Chondrocyte (in vitro differentiated cells): ENCODE data around the gene ECI1. TPM values are rescaled to one million over a fixed set of nuclear protein-coding genes. Genes with fewer than 3 reads are reported as not detected.

Experiments
- DNase-seq: peaks from one replicate; pipeline ENCODE4 v3.0.0; 2021; ENCODE audit warnings: mixed read lengths, low spot score
- H3K27ac Mint-ChIP-seq: one replicate; pipeline ENCODE4 v1.8.0; 2021; ENCODE audit warnings: mild to moderate bottlenecking, moderate library complexity, mixed read lengths; ENCODE audit not compliant: unreplicated experiment
- H3K27me3 Mint-ChIP-seq: 2 replicates; pipeline ENCODE4 v1.8.0; 2021; ENCODE audit warnings: low read depth, mixed read lengths
- H3K36me3 Mint-ChIP-seq: 2 replicates; pipeline ENCODE4 v1.8.0; 2021; ENCODE audit warnings: low read depth, mixed read lengths
- H3K4me1 Mint-ChIP-seq: 2 replicates; pipeline ENCODE4 v1.8.0; 2021; ENCODE audit warnings: low read depth, mild to moderate bottlenecking, mixed read lengths
- H3K4me3 Mint-ChIP-seq: one replicate; pipeline ENCODE4 v1.8.0; 2021; ENCODE audit warnings: mild to moderate bottlenecking, moderate library complexity, mixed read lengths; ENCODE audit not compliant: unreplicated experiment
- H3K9me3 Mint-ChIP-seq: 2 replicates; pipeline ENCODE4 v1.8.0; 2021; ENCODE audit warnings: low read depth, mixed read lengths
- CTCF ChIP-seq: fragments of 200-600 bp; sonication (generic); IDR thresholded peaks from 2 replicates; pipeline ENCODE4 v1.5.0; 2021; ENCODE audit warnings: antibody characterized with exemption, mild to moderate bottlenecking, moderate library complexity
- total RNA-seq: library from RNA; stranded (reverse); gene quantifications from 3 replicates; pipeline ENCODE4 v1.2.1, GENCODE V29; 2021

ECI1 gene
- total RNA-seq, 1 donor from 2014 or later = 44.5 TPM

DNA sequence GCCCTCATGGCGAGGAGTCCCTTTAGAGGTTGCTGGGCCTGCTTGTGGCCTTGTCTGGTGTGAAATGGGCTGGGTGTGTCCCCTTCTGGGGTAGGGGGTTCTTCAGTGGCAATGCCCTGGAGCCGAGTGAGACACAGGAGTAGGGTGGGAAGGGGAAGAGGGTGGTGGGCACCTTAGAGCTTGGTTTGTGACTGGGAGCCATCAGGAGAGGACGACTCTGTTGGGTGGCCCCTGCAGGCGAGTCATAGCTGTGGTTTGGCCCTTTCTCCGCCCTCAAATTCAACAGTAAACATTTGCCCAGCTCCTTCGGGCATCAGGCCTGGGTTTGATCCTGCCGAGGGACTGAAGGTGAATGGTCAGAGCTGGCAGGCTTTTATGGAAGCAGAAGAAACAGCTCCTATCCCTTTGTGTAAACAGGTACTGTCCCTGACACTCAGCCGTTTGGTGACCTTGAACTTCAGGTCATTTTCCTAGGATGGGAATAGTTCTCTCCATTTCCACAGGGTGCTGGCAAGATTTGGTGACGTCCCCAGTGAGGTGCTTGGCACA lies 25.1 kb downstream of the ECI1 start:
- peaks cover 18% of the 10 kb centered on the region for H3K4me1 Mint-ChIP-seq
- H3K36me3 Mint-ChIP-seq = peaks cover 5% of the 10 kb centered on the region
- no peaks in the 10 kb centered on the region for H3K27me3 Mint-ChIP-seq
- TF ChIP-seq CTCF = no peak
- H3K9me3 Mint-ChIP-seq = no peaks in the 10 kb centered on the region
- no peak for DNase-seq
- H3K4me3 Mint-ChIP-seq = peak overlapping the region; percentile 12
- peak overlapping the region; percentile 5 for H3K27ac Mint-ChIP-seq

DNA sequence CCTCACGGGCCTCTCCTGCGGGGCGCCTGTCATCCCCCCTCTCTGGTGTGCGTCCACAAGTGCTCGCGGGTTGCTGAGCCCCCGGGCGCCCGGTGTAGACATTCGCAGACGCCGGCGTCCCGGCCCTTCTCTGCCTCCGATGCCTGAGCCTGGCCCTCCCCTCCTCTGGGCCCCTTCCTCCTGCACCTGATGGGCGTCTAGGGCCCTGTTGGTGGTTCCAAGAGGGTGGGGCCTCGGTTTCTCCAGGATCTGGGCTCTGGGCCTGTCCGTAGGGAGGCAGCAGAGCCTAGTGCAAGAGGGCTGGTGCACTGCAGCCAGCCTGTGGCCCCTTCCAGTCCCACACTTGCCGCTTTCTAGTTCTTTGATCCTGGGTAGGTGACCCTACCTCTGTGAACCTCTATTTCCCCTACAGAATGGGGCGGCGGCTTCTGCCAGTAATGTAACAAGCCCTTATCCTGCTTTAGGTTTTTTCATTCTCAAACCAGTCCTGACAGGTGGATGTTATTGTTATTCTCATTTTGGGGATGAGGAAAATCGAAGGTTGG lies 27.4 kb downstream of the ECI1 start:
- H3K4me1 Mint-ChIP-seq = peaks cover 18% of the 10 kb centered on the region
- no peaks in the 10 kb centered on the region for H3K36me3 Mint-ChIP-seq
- peak overlapping the region; percentile 63 for H3K27ac Mint-ChIP-seq
- TF ChIP-seq CTCF = peak; percentile 67
- peak overlapping the region; percentile 78 for H3K4me3 Mint-ChIP-seq
- no peaks in the 10 kb centered on the region for H3K9me3 Mint-ChIP-seq
- H3K27me3 Mint-ChIP-seq = no peaks in the 10 kb centered on the region
- peak; percentile 88 for DNase-seq

DNA sequence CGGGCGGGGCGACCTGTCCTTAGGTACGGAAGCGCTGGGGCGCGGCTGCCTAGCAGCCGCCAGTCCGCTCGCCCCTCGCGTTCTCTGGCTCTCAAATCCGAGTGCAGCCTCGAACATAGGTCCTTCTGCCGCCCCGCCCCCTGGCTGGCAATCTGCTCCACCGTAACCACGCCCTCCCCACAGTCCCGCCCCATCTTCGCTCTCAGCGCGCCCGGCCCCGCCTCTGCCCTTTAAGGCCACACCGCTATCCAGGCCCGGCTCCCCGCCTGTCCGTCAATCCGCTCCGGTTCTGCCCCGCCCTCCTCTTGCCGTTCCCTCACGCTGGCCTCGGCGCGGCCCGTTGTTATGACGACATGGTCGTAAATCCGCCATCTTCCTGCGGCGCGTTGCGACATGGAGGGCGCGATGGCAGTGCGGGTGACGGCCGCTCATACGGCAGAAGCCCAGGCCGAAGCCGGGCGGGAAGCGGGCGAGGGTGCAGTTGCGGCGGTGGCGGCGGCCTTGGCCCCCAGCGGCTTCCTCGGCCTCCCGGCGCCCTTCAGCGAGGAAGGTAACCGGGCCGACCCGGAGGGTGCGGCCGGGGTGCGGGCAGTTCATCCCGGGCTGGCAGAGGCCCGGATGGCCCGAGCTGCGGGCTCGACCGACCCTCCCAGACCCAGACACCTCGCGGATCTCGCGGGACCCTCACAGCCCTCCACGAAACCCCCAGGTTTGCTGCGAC lies 28.0 kb downstream of the ECI1 start, which contains the start of gene E4F1:
Gene E4F1 (plus strand): TSS at position 371 of the 721 bp plus-strand sequence. CDS start 23 bp downstream, at position 394.
- Mint-ChIP-seq H3K9me3 (no peaks in the 10 kb centered on the region), H3K27me3 (no peaks in the 10 kb centered on the region), H3K4me3 (peak within 1 kb of the TSS; percentile 78), H3K27ac (peak within 1 kb of the TSS; percentile 63), H3K36me3 (no peaks in the 10 kb centered on the region), H3K4me1 (peaks cover 18% of the 10 kb centered on the region)
- peak; percentile 100 for DNase-seq
- TF ChIP-seq CTCF = no peak

DNA sequence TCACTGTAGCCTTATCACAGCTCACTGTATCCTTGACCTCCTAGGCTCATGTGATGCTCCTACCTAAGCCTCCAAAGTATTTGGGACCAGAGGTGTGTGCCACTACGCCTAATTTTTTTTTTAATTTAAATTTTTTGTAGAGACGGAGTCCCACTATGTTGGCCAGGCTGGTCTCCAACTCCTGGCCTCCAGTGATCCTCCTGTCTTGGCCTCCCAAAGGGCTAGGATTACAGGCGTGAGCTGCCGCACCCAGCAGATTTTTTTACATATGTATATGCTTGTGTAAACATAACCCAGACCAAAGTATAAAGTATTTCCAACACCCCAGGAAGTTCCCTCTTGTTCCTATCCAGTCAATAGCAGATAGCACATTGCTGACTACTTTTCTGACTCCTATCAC lies 35.1 kb downstream of the ECI1 start:
- no peak for DNase-seq
- peaks cover 25% of the 10 kb centered on the region for H3K4me1 Mint-ChIP-seq
- TF ChIP-seq CTCF = no peak
- peak overlapping the region; percentile 86 for H3K4me3 Mint-ChIP-seq
- H3K27me3 Mint-ChIP-seq = no peaks in the 10 kb centered on the region
- H3K9me3 Mint-ChIP-seq = no peaks in the 10 kb centered on the region
- no peaks in the 10 kb centered on the region for H3K36me3 Mint-ChIP-seq
- H3K27ac Mint-ChIP-seq = no peak overlapping the region

DNA sequence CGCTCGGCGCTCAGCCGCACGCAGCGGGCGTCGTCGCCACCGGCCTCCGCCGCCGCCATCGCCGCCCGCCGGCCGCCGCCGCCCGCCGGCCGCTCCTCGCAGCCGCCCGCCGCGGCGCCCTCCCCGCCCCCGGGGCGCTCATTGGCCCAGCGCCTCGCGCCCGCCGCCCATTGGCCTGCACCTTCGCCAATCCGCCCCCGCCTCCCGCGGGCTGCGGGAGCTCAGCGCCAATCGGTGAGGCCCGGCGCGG lies 36.7 kb downstream of the ECI1 start, which contains the start of gene PGP:
Gene PGP (minus strand): TSS at position 122 of the 250 bp plus-strand sequence. CDS start 63 bp downstream, at position 59.
- Mint-ChIP-seq H3K27ac (peak within 1 kb of the TSS; percentile 93), H3K36me3 (no peaks in the 10 kb centered on the region), H3K4me3 (peak within 1 kb of the TSS; percentile 86), H3K27me3 (no peaks in the 10 kb centered on the region), H3K4me1 (peaks cover 25% of the 10 kb centered on the region), H3K9me3 (no peaks in the 10 kb centered on the region)
- TF ChIP-seq CTCF = no peak
- DNase-seq = no peak
